ENCODE measurements around the gene PRPF19. TPM values are rescaled to one million over a fixed set of nuclear protein-coding genes. Genes with fewer than 3 reads are reported as not detected.
A peak's percentile ranks its signal among the peaks of the same experiment; 100 is the strongest.

PRPF19 gene
- total RNA-seq, 1 donor from 2014 or later = 37.5 TPM

GRCh38 chr11:60849641-60850520, 56.5 kb downstream of the PRPF19 start:
- FAIRE-seq (no peak), DNase-seq (ENCODE audit: low spot score in 2 of 2) (no peak)

- no peak for FAIRE-seq
- DNase-seq (ENCODE audit: low spot score in 2 of 2) = no peak
Observed at GRCh38 chr11:60848714-60849151, 57.7 kb downstream of the PRPF19 start.

- FAIRE-seq = no peak
Observed at GRCh38 chr11:60847896-60848295, 58.5 kb downstream of the PRPF19 start.

GRCh38 chr11:60847281-60847680, 59.1 kb downstream of the PRPF19 start:
- no peak for DNase-seq (ENCODE audit: low spot score in 2 of 2)
- FAIRE-seq = no peak

More at GRCh38 chr11:60847896-60848295, 58.5 kb downstream of the PRPF19 start:
- no peak for DNase-seq (ENCODE audit: low spot score in 2 of 2)

GRCh38 chr11:60845338-60845737, 61.0 kb downstream of the PRPF19 start:
- FAIRE-seq (no peak), DNase-seq (ENCODE audit: low spot score in 2 of 2) (no peak)

GRCh38 chr11:60844870-60845221, 61.5 kb downstream of the PRPF19 start:
- FAIRE-seq = no peak
- DNase-seq (ENCODE audit: low spot score in 2 of 2) = no peak

GRCh38 chr11:60844045-60844869, 62.1 kb downstream of the PRPF19 start:
- no peak for FAIRE-seq
- no peak for DNase-seq (ENCODE audit: low spot score in 2 of 2)

GRCh38 chr11:60842668-60843600, 63.5 kb downstream of the PRPF19 start:
- DNase-seq (ENCODE audit: low spot score in 2 of 2) (no peak), FAIRE-seq (no peak)

- FAIRE-seq = no peak
- DNase-seq (ENCODE audit: low spot score in 2 of 2) = peak; percentile 91 to 98
Observed at GRCh38 chr11:60841797-60842667, 64.4 kb downstream of the PRPF19 start, which contains the start of gene CCDC86. Gene CCDC86 (plus strand): TSS chr11:60842113. CDS start chr11:60842125, 12 bp downstream.

Other genes starting within 250 kb of the PRPF19 start
- 0.41 TPM for gene MS4A8, start 207.0 kb downstream of the PRPF19 start, total RNA-seq
- not detected for gene MS4A18, start 181.9 kb downstream of the PRPF19 start, total RNA-seq
- gene MS4A15, start 149.7 kb downstream of the PRPF19 start, total RNA-seq = not detected
- not detected for gene MS4A10, start 121.3 kb downstream of the PRPF19 start, total RNA-seq
- 2.9 TPM for gene CCDC86, start 64.5 kb downstream of the PRPF19 start, total RNA-seq
- 1.6 TPM for gene PTGDR2, start 50.6 kb downstream of the PRPF19 start, total RNA-seq
- not detected for gene ZP1, start 39.0 kb downstream of the PRPF19 start, total RNA-seq
- 9.4 TPM for gene TMEM109, start 7.6 kb upstream of the PRPF19 start, total RNA-seq
- gene TMEM132A, start 17.9 kb upstream of the PRPF19 start, total RNA-seq = 131 TPM
- gene SLC15A3, start 45.6 kb upstream of the PRPF19 start, total RNA-seq = 3.3 TPM
- 0.82 TPM for gene CD6, start 65.1 kb upstream of the PRPF19 start, total RNA-seq
- gene CD5, start 195.9 kb upstream of the PRPF19 start, total RNA-seq = not detected

Data from frontal cortex (tissue), 4 donors.